Esophagus muscularis mucosa (tissue), 4 donors: Measurements from ENCODE around the gene PC.
"Not testable (repeated sequence)": the region's sequence is repeated elsewhere in the genome, so short reads cannot be mapped to it uniquely, and the experiment has no call there.

Source experiments
- CTCF ChIP-seq, 3 experiments: fragments of 200-600 bp in 2 of 3; fragments of 450-650 bp in 1 of 3; sonication (generic) in 2 of 3; IDR thresholded peaks; one replicate each; pipeline ENCODE4 v1.5.1; 2017 to 2019; ENCODE audit warnings: antibody characterized with exemption in 3 of 3, mild to moderate bottlenecking in 2 of 3, moderate library complexity in 1 of 3
- EP300 ChIP-seq: sonication (generic); formaldehyde crosslinking; IDR thresholded peaks from one replicate; pipeline ENCODE4 v1.6.1; 2017; ENCODE audit warnings: antibody characterized with exemption
- POLR2AphosphoS5 ChIP-seq, 2 donors: sonication (generic); formaldehyde crosslinking; IDR thresholded peaks; one replicate each; pipeline ENCODE4 v1.6.1; 2017; ENCODE audit warnings: antibody characterized with exemption in 2 of 2

- TF ChIP-seq POLR2AphosphoS5 (IDR thresholded peaks at IDR 0.05); CTCF (IDR thresholded peaks at IDR 0.05); EP300: not testable (repeated sequence)
Measured at GRCh38 chr11:66961691-66962213, 3.6 kb upstream of the PC start.
